Breast epithelium (tissue), 3 donors: ENCODE results near the gene TTLL3.

ENCODE experiments used
- CTCF ChIP-seq, 3 donors: fragments of 450-650 bp; IDR thresholded peaks; one replicate each; pipeline ENCODE4 v1.5.1; 2016 to 2017; ENCODE audit warnings: antibody characterized with exemption in 3 of 3, mild to moderate bottlenecking in 3 of 3, moderate library complexity in 3 of 3
- POLR2A ChIP-seq: fragments of 450-650 bp; IDR thresholded peaks from one replicate; pipeline ENCODE4 v1.6.1; 2016; ENCODE audit warnings: antibody characterized with exemption, mild to moderate bottlenecking, moderate library complexity
- POLR2AphosphoS5 ChIP-seq, 3 donors: sonication (generic); formaldehyde crosslinking; IDR thresholded peaks; one replicate each; pipeline ENCODE4 v1.6.1; 2017; ENCODE audit warnings: antibody characterized with exemption in 3 of 3

- TF ChIP-seq CTCF (IDR thresholded peaks at IDR 0.05), result no peak
- no peak for TF ChIP-seq POLR2A
- TF ChIP-seq POLR2AphosphoS5 (IDR thresholded peaks at IDR 0.05), result no peak
These were observed 28.5 kb upstream of the TTLL3 start for GRCh38 chr3:9781551-9781950.
